Hepatocyte (in vitro differentiated cells): ENCODE results near the gene LDAH.

Experiments
- EZH2phosphoT487 ChIP-seq: fragments of 200-600 bp; sonication (generic); IDR thresholded peaks from one replicate; pipeline ENCODE4 v1.6.1; 2018; ENCODE audit warnings: antibody characterized with exemption, mild to moderate bottlenecking, low read depth, moderate library complexity; ENCODE audit not compliant: unreplicated experiment, severe bottlenecking
- TF ChIP-seq, protein P1 (sequence below): fragments of 200-600 bp; sonication (generic); IDR thresholded peaks from 2 replicates; pipeline ENCODE4 v1.5.1; 2016; ENCODE audit warnings: antibody characterized with exemption, mild to moderate bottlenecking; ENCODE audit not compliant: poor library complexity

DNA sequence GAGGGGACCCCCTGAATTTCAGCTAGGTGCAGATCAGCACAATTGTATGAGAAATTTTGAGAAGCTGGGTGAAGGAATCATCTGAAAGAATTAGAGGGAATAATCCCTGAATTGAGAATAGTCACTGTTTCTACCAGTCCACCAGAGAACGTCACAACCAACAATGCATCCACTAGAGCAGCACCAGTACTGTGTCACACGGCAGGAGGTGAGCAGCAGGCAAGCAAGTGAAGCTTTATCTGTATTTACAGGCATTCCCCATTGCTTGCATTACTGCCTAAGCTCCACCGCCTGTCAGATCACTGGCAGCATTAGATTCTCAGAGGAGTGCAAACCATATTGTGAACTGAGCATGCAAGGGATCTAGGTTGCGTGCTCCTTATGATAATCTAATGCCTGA lies 115.3 kb downstream of the LDAH start:
- TF ChIP-seq, protein P1, sequence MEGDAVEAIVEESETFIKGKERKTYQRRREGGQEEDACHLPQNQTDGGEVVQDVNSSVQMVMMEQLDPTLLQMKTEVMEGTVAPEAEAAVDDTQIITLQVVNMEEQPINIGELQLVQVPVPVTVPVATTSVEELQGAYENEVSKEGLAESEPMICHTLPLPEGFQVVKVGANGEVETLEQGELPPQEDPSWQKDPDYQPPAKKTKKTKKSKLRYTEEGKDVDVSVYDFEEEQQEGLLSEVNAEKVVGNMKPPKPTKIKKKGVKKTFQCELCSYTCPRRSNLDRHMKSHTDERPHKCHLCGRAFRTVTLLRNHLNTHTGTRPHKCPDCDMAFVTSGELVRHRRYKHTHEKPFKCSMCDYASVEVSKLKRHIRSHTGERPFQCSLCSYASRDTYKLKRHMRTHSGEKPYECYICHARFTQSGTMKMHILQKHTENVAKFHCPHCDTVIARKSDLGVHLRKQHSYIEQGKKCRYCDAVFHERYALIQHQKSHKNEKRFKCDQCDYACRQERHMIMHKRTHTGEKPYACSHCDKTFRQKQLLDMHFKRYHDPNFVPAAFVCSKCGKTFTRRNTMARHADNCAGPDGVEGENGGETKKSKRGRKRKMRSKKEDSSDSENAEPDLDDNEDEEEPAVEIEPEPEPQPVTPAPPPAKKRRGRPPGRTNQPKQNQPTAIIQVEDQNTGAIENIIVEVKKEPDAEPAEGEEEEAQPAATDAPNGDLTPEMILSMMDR, result no peak
- no peak for TF ChIP-seq EZH2phosphoT487
